K562 (cell line): ENCODE measurements around the gene DOP1B. TPM values are rescaled to one million over a fixed set of nuclear protein-coding genes. Genes with fewer than 3 reads are reported as not detected.

ENCODE experiments used
- ATAC-seq: fragments of 200-7000 bp; cut with Tn5 transposase; 3 replicates; pipeline ENCODE4 v1.9.1; 2020; ENCODE audit warnings: moderate library complexity
- BruUV-seq: library from RNA; stranded (reverse); fragments of 400-500 nt; replicated peaks from 2 replicates; lab custom pipeline; 2021; lab: Mats Ljungman, UMichigan
- CTCF ChIA-PET: fragments of 300-600 bp; formaldehyde crosslinking; extraction: SDS; loops from one replicate; lab custom pipeline; 2021; ENCODE audit warnings: low intra/inter-chr PET ratio; lab: Yijun Ruan, JAX
- POLR2A ChIA-PET: fragments of 300-600, 350-650 bp; sonication (Branson Sonifier 250); formaldehyde crosslinking; extraction: SDS; loops from one replicate; lab custom pipeline; 2021; ENCODE audit warnings: antibody characterized with exemption, inconsistent platforms; lab: Yijun Ruan, JAX
- DNase-seq, 4 experiments: peaks; one replicate each; pipeline versions ENCODE4 v3.0.0 to v3.0.0-alpha.2; 2011 to 2018; ENCODE audit warnings: low spot score in 3 of 4, mixed read lengths in 3 of 4; ENCODE audit errors: extremely low read depth in 1 of 4
- FAIRE-seq: peaks from 2 replicates; lab custom pipeline; 2011; peaks lifted over from hg19 to GRCh38; lab: Jason Lieb, UNC
- H2AFZ ChIP-seq: 2 replicates; pipeline ENCODE4 v1.6.0; 2011; ENCODE audit warnings: low read depth, low read length, control low read depth, inconsistent platforms
- H3K27ac ChIP-seq: fragments of 200-600 bp; 3 replicates; pipeline ENCODE4 v1.8.0; 2011; ENCODE audit warnings: low read depth, mild to moderate bottlenecking, control low read depth, inconsistent platforms, low read length, moderate library complexity, mixed read lengths; ENCODE audit errors: extremely low read depth
- H3K27me3 ChIP-seq, 2 experiments: fragments of 300-600 bp in 1 of 2; 2 replicates in 1 of 2; 3 replicates in 1 of 2; pipeline versions ENCODE4 v1.6.0 to v1.8.0; 2011; ENCODE audit warnings: inconsistent platforms in 2 of 2, low read length in 2 of 2, mild to moderate bottlenecking in 1 of 2, mixed read lengths in 1 of 2, moderate library complexity in 1 of 2; ENCODE audit not compliant: control insufficient read depth in 2 of 2, insufficient read depth in 2 of 2
- H3K36me3 ChIP-seq: fragments of 300-600 bp; 3 replicates; pipeline ENCODE4 v1.8.0; 2011; ENCODE audit warnings: mild to moderate bottlenecking, low read length, inconsistent platforms; ENCODE audit not compliant: control insufficient read depth, insufficient read depth
- H3K4me1 ChIP-seq, 2 experiments: fragments of 200-600 bp in 1 of 2; replicated peaks in 1 of 2; 2 replicates in 1 of 2; 3 replicates in 1 of 2; pipeline versions ENCODE4 v1.5.1 to v1.8.0; 2011; ENCODE audit warnings: inconsistent platforms in 2 of 2, low read length in 2 of 2, mild to moderate bottlenecking in 1 of 2, mixed read lengths in 1 of 2, moderate library complexity in 1 of 2; ENCODE audit not compliant: control insufficient read depth in 2 of 2, insufficient read depth in 2 of 2
- H3K4me2 ChIP-seq: 2 replicates; pipeline ENCODE4 v1.6.1; 2011; ENCODE audit warnings: low read length, control low read depth, inconsistent platforms, mixed read lengths; ENCODE audit not compliant: insufficient read depth
- H3K4me3 ChIP-seq: fragments of 200-600 bp; sonication (generic), shearing (Covaris generic); 2 replicates; pipeline ENCODE4 v1.5.1; 2016; ENCODE audit warnings: control low read depth, inconsistent platforms
- H3K79me2 ChIP-seq: fragments of 200-600 bp; 3 replicates; pipeline ENCODE4 v1.8.0; 2011; ENCODE audit warnings: low read length, inconsistent platforms; ENCODE audit not compliant: control insufficient read depth, insufficient read depth
- H3K9ac ChIP-seq, 2 experiments: 2 replicates each; pipeline versions ENCODE4 v1.6.0 to v1.6.1; 2011; ENCODE audit warnings: low read depth in 2 of 2, low read length in 2 of 2, control low read depth in 1 of 2, inconsistent platforms in 1 of 2, mild to moderate bottlenecking in 1 of 2, mixed read lengths in 1 of 2; ENCODE audit not compliant: insufficient read depth in 1 of 2
- H3K9me1 ChIP-seq: one replicate; pipeline ENCODE4 v1.6.0; 2011; ENCODE audit warnings: inconsistent platforms, mild to moderate bottlenecking, low read length, moderate library complexity; ENCODE audit not compliant: control insufficient read depth, insufficient read depth
- H3K9me3 ChIP-seq: replicated peaks from 2 replicates; pipeline ENCODE4 v1.5.1; 2011; ENCODE audit warnings: low read depth, low read length, inconsistent platforms; ENCODE audit not compliant: control insufficient read depth, insufficient read depth
- H4K20me1 ChIP-seq: replicated peaks from 2 replicates; pipeline ENCODE4 v1.6.1; 2011; ENCODE audit warnings: low read length, inconsistent platforms, mixed read lengths; ENCODE audit not compliant: control insufficient read depth, insufficient read depth
- NR1H2 ChIP-seq: sonication (generic); formaldehyde crosslinking; IDR thresholded peaks from 2 replicates; pipeline ENCODE4 v1.4.0; 2020; ENCODE audit warnings: mild to moderate bottlenecking, missing genetic modification reagents
- PHTF2 ChIP-seq: fragments of 250-450 bp; sonication (Bioruptor Pico); IDR thresholded peaks from 2 replicates; pipeline ENCODE4 v1.5.0; 2021; ENCODE audit warnings: mild to moderate bottlenecking
- PRDM10 ChIP-seq: fragments of 450-650 bp; IDR thresholded peaks from 2 replicates; pipeline ENCODE4 v1.6.1; 2018; ENCODE audit not compliant: partially characterized antibody
- THRAP3 ChIP-seq: fragments of 450-650 bp; IDR thresholded peaks from 2 replicates; pipeline ENCODE4 v1.6.1; 2016; ENCODE audit warnings: mild to moderate bottlenecking, inconsistent platforms, borderline replicate concordance
- ZNF146 ChIP-seq: IDR thresholded peaks from one replicate; pipeline ENCODE4 v1.6.1; 2018; ENCODE audit warnings: missing compliant biosample characterization; ENCODE audit not compliant: unreplicated experiment
- ZNF175 ChIP-seq: fragments of 200-800 bp; sonication (Bioruptor generic); IDR thresholded peaks from 2 replicates; pipeline ENCODE4 v1.6.1; 2016; ENCODE audit warnings: low read depth, mild to moderate bottlenecking, missing genetic modification characterization, missing compliant biosample characterization
- ZNF184 ChIP-seq: sonication (generic); formaldehyde crosslinking; IDR thresholded peaks from 2 replicates; pipeline ENCODE4 v1.5.0; 2020; ENCODE audit warnings: missing genetic modification reagents
- ZNF197 ChIP-seq: fragments of 200-800 bp; sonication (Bioruptor generic); IDR thresholded peaks from 2 replicates; pipeline ENCODE4 v1.6.1; 2016; ENCODE audit warnings: low read depth, missing genetic modification characterization, missing compliant biosample characterization
- ZNF212 ChIP-seq: fragments of 450-650 bp; formaldehyde crosslinking; IDR thresholded peaks from 2 replicates; pipeline ENCODE4 v1.4.0; 2020; ENCODE audit warnings: mild to moderate bottlenecking
- in situ Hi-C: fragments of 300-500 bp; cut with MboI; formaldehyde crosslinking; loops from 4 replicates; pipeline ENCODE4 v1.15.0; 2018; ENCODE audit warnings: inconsistent platforms, mixed read lengths
- intact Hi-C: fragments of 100-400 bp; cut with micrococcal nuclease; formaldehyde crosslinking; loops from 2 replicates; pipeline ENCODE4 v1.14.2; 2022
- polyA plus RNA-seq, 8 experiments: library from polyadenylated mRNA; depleted of rRNA in 4 of 8; stranded (reverse) in 5 of 8; unstranded in 3 of 8; fragments of >200 nt; fragmentation: Nextera tagmentation in 2 of 8; fragmentation: Illumina TruSeq in 1 of 8; extraction: Ambion mirVana in 2 of 8; extraction: Trizol in 1 of 8; gene quantifications; 2 replicates each; pipeline versions ENCODE4 v1.2.1 to v1.2.3, GENCODE V29; 2011 to 2014; ENCODE audit warnings: inconsistent platforms in 1 of 8, missing spikeins in 1 of 8
- total RNA-seq, 7 experiments: library from RNA; depleted of rRNA in 6 of 7; stranded (reverse); fragments of >200 nt in 6 of 7; fragmentation: Illumina TruSeq in 2 of 7; extraction: Trizol in 2 of 7; gene quantifications; 2 replicates each; pipeline versions ENCODE4 v1.2.1 to v1.2.3, GENCODE V29; 2011 to 2021; ENCODE audit warnings: low replicate concordance in 1 of 7

The DOP1B gene
- total and polyA plus RNA-seq, 9 of the 15 experiments (the other 6 are each of a cell fraction or from before 2014, with no cell fraction given) = 0.04 to 2.2 (median 0.68) TPM

- in situ Hi-C loops = no loop called here
- H3K9me1 ChIP-seq = no peaks in the 10 kb centered on the region
- DNase-seq = no peak
- no peak overlapping the region for H3K27ac ChIP-seq
- H3K9ac ChIP-seq = no peak overlapping the region
- H3K27me3 ChIP-seq = peaks cover 13 to 31% of the 10 kb centered on the region in 2 experiments; a peak in 4 of 5 replicates
- no peak for ATAC-seq
- H3K79me2 ChIP-seq = no peaks in the 10 kb centered on the region
- H3K4me1 ChIP-seq = no peaks in the 10 kb centered on the region; a peak in 1 of 5 replicates
- FAIRE-seq = no peak
- no TSS peak for BruUV-seq
- CTCF ChIA-PET = no interaction called here
- intact Hi-C loops = no loop called here
- H4K20me1 ChIP-seq = peaks cover 3% of the 10 kb centered on the region; the same call in 1 of the 2 replicates
- no peak overlapping the region for H3K4me2 ChIP-seq
- TF ChIP-seq ZNF146 = peak; percentile 50
- no peak for TF ChIP-seq ZNF212 (CRISPR knock-in tag)
- TF ChIP-seq NR1H2 (CRISPR knock-in tag) = no peak
- no peak for TF ChIP-seq PHTF2 (CRISPR knock-in tag)
- no peak for TF ChIP-seq THRAP3
- no peak for TF ChIP-seq ZNF197
- TF ChIP-seq ZNF175 (CRISPR knock-in tag) = no peak
- peak; percentile 24 for TF ChIP-seq PRDM10
- TF ChIP-seq ZNF184 (CRISPR knock-in tag) = 0 out of 2 replicates have a peak, but pooled peaks have one; percentile 80
- TF ChIP-seq, all 486 proteins: peak for 3
- POLR2A ChIA-PET = no interaction called here
- Histone ChIP-seq H3K9me3 (0 out of 2 replicates have a peak, but pooled peaks cover 1% of the 10 kb centered on the region), H2AFZ (no peak overlapping the region), H3K36me3 (no peaks in the 10 kb centered on the region), H3K4me3 (no peak overlapping the region)
Measured at GRCh38 chr21:36179145-36179544, 22.5 kb downstream of the DOP1B start.
